ENCODE results near the gene METTL8.

DNA sequence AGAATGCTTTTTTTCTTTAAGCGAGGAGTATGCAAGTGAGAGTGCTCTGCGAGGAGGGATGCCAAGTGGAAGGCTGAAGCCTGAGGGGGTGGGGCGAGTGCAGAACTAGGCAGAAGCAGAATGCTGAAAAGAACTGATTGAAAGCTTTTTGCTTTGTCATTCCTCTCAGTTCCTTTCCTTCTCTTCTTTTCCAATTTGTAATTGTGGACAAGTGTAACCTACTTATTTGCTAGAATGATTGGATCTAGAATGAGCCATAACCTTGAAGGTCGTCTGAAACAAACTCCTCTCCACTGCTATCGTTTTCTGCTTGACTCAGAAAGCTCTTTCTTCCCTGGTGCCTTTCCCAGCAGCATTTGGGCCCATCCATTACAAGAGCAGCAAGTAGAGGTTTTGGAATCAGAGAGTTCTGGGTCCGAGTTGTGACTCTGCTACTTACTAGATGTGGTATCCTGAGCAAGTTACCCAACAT, 115.3 kb downstream of the METTL8 start:
- TF ChIP-seq CTCF (IDR thresholded peaks at IDR 0.05; ENCODE audit: insufficient read depth, low read length): no peak
- TF ChIP-seq GABPA (IDR thresholded peaks at IDR 0.05; ENCODE audit: low read depth): no peak
- no peak for TF ChIP-seq POLR2AphosphoS5 (IDR thresholded peaks at IDR 0.05; ENCODE audit: low read depth)
- no peak for TF ChIP-seq SPI1 (IDR thresholded peaks at IDR 0.05; ENCODE audit: borderline replicate concordance, low read depth)

All from HL-60 (cell line).